HG03565 (cell line): ENCODE data around the gene TNFRSF4.

ENCODE experiments used
- ATAC-seq: cut with Tn5 transposase; IDR thresholded peaks from one replicate; pipeline ENCODE4 v1.9.1; 2021; ENCODE audit warnings: mild to moderate bottlenecking, moderate library complexity; ENCODE audit not compliant: unreplicated experiment

The TNFRSF4 gene

GRCh38 chr1:1171161-1171545 is 42.8 kb downstream of the TNFRSF4 start:
- no peak for ATAC-seq

- no peak for ATAC-seq
These were observed 43.5 kb downstream of the TNFRSF4 start for GRCh38 chr1:1170215-1171091.

GRCh38 chr1:1169429-1170214 is 44.3 kb downstream of the TNFRSF4 start:
- no peak for ATAC-seq

- ATAC-seq, result no peak
These were observed 45.2 kb downstream of the TNFRSF4 start for GRCh38 chr1:1168451-1169411.

- ATAC-seq, result no peak
These were observed 46.0 kb downstream of the TNFRSF4 start for GRCh38 chr1:1167841-1168450.

GRCh38 chr1:1167398-1167821 is 46.5 kb downstream of the TNFRSF4 start:
- no peak for ATAC-seq

GRCh38 chr1:1166642-1167397 is 47.1 kb downstream of the TNFRSF4 start:
- no peak for ATAC-seq

- ATAC-seq, result no peak
These were observed 48.0 kb downstream of the TNFRSF4 start for GRCh38 chr1:1165900-1166421.

- ATAC-seq, result no peak
These were observed 48.5 kb downstream of the TNFRSF4 start for GRCh38 chr1:1165485-1165884.

GRCh38 chr1:1164701-1165451 is 49.1 kb downstream of the TNFRSF4 start:
- ATAC-seq, result no peak

- ATAC-seq, result no peak
These were observed 49.6 kb downstream of the TNFRSF4 start for GRCh38 chr1:1164361-1164700.

- ATAC-seq, result no peak
These were observed 50.3 kb downstream of the TNFRSF4 start for GRCh38 chr1:1163538-1164070.

- no peak for ATAC-seq
These were observed 51.1 kb downstream of the TNFRSF4 start for GRCh38 chr1:1162597-1163537.

GRCh38 chr1:1161683-1162079 is 52.3 kb downstream of the TNFRSF4 start:
- ATAC-seq, result no peak
